Measurements from ENCODE around the gene KDELR3.
A peak's percentile ranks its signal among the peaks of the same experiment; 100 is the strongest.

KDELR3 gene

DNA sequence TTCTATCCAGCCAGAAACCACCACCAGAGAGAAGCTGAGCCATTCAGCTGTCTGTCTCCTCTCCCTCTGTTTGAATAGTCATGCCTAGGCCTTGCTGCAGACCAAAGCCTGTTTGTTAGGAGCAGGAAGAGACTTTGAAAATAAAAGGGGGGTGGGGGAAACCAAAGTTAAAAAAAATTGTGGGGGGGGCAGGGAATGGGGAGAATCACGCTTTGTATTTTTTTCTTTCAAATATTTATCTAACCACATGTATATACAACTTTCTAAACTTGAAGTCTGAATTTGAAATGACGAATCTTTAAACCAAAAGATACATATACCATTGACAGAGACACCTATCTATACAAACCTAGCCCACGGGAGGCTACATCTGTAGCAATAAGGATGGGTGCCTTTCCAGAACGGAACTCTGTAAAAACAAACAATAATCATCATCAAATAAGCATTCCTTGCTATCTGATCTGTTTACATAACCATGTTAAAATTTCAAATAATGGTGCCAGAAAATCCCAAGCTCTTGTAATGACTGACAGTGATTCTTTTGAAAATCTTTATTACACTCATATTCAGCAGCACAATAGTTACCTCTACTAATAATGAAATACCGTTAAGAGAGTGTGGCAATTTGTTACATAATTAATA, 23.9 kb downstream of the KDELR3 start:
- Histone ChIP-seq H3K4me3 (ENCODE audit: low read depth, low read length) (no peak overlapping the region), H3K4me1 (ENCODE audit: control insufficient read depth, insufficient read depth, low read length) (no peaks in the 10 kb centered on the region), H3K27ac (ENCODE audit: extremely low read depth, low read depth, low read length) (0 out of 2 replicates have a peak overlapping the region, but pooled peaks have one; percentile 7), H3K9me3 (ENCODE audit: control insufficient read depth, insufficient read depth, low read depth, low read length) (no peaks in the 10 kb centered on the region), H3K36me3 (ENCODE audit: control insufficient read depth in 2 of 2, insufficient read depth in 1 of 2, low read length in 2 of 2) (peaks cover 96 to 100% of the 10 kb centered on the region in 2 experiments)
- ChIA-PET POLR2A (interaction anchor here (1.0 to 2.7 kb wide), 3 partner anchors 8 to 10 kb away, joined by 4 to 19 read pairs (median 5); no protein-coding TSS in a partner anchor), CTCF (interaction anchor here (1.7 to 3.0 kb wide), 2 partner anchors 10 to 79 kb away, joined by 4 to 10 read pairs; no protein-coding TSS in a partner anchor)
- TF ChIP-seq ZNF302 (tag by site-specific recombination; IDR thresholded peaks at IDR 0.05; ENCODE audit: low read depth) (no peak), ZNF292 (tag by site-specific recombination; IDR thresholded peaks at IDR 0.05; ENCODE audit: borderline replicate concordance, low read depth) (no peak), ZBTB17 (tag by site-specific recombination; IDR thresholded peaks at IDR 0.05) (peak; percentile 40; the same call in 1 of the 2 replicates), PRDM6 (tag by site-specific recombination; IDR thresholded peaks at IDR 0.05) (peak; percentile 58)
- TF ChIP-seq, protein P1, sequence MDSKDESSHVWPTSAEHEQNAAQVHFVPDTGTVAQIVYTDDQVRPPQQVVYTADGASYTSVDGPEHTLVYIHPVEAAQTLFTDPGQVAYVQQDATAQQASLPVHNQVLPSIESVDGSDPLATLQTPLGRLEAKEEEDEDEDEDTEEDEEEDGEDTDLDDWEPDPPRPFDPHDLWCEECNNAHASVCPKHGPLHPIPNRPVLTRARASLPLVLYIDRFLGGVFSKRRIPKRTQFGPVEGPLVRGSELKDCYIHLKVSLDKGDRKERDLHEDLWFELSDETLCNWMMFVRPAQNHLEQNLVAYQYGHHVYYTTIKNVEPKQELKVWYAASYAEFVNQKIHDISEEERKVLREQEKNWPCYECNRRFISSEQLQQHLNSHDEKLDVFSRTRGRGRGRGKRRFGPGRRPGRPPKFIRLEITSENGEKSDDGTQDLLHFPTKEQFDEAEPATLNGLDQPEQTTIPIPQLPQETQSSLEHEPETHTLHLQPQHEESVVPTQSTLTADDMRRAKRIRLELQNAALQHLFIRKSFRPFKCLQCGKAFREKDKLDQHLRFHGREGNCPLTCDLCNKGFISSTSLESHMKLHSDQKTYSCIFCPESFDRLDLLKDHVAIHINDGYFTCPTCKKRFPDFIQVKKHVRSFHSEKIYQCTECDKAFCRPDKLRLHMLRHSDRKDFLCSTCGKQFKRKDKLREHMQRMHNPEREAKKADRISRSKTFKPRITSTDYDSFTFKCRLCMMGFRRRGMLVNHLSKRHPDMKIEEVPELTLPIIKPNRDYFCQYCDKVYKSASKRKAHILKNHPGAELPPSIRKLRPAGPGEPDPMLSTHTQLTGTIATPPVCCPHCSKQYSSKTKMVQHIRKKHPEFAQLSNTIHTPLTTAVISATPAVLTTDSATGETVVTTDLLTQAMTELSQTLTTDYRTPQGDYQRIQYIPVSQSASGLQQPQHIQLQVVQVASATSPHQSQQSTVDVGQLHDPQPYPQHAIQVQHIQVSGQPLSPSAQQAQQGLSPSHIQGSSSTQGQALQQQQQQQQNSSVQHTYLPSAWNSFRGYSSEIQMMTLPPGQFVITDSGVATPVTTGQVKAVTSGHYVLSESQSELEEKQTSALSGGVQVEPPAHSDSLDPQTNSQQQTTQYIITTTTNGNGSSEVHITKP (tag by site-specific recombination; IDR thresholded peaks at IDR 0.05), result peak; percentile 90

- Histone ChIP-seq H3K27ac (ENCODE audit: extremely low read depth, low read depth, low read length) (no peak overlapping the region), H3K9me3 (ENCODE audit: control insufficient read depth, insufficient read depth, low read depth, low read length) (no peaks in the 10 kb centered on the region), H3K4me3 (ENCODE audit: low read depth, low read length) (no peak overlapping the region), H3K4me1 (ENCODE audit: control insufficient read depth, insufficient read depth, low read length) (no peaks in the 10 kb centered on the region), H3K36me3 (ENCODE audit: control insufficient read depth in 2 of 2, insufficient read depth in 1 of 2, low read length in 2 of 2) (peaks cover 97 to 100% of the 10 kb centered on the region in 2 experiments)
- POLR2A ChIA-PET, result interaction anchor here (0.6 kb wide), 1 partner anchor 19 kb away, joined by 3 read pairs; no protein-coding TSS in a partner anchor
- CTCF ChIA-PET, result interaction anchor here (0.6 to 1.5 kb wide), 2 partner anchors 19 to 79 kb away, joined by 3 to 4 read pairs; no protein-coding TSS in a partner anchor
- TF ChIP-seq ZNF302 (tag by site-specific recombination; IDR thresholded peaks at IDR 0.05; ENCODE audit: low read depth) (no peak), ZNF660 (tag by site-specific recombination; IDR thresholded peaks at IDR 0.05) (no peak), GLIS2 (tag by site-specific recombination; IDR thresholded peaks at IDR 0.05) (no peak), ZNF555 (tag by site-specific recombination; conservative IDR thresholded peaks at IDR 0.05) (no peak), ZNF580 (tag by site-specific recombination; IDR thresholded peaks at IDR 0.05) (no peak), ZBTB7A (tag by site-specific recombination; IDR thresholded peaks at IDR 0.05; ENCODE audit: low read depth) (no peak), TCF7L2 (IDR thresholded peaks at IDR 0.05; ENCODE audit: borderline replicate concordance, low read depth, low read length) (no peak), ZNF837 (tag by site-specific recombination; IDR thresholded peaks at IDR 0.05) (no peak), ZNF274 (IDR thresholded peaks at IDR 0.05; ENCODE audit: low read length) (no peak), ZNF274 (tag by site-specific recombination; IDR thresholded peaks at IDR 0.05; ENCODE audit: borderline replicate concordance) (no peak), HOXD13 (CRISPR knock-in tag; IDR thresholded peaks at IDR 0.05; ENCODE audit: borderline replicate concordance) (no peak), ZNF521 (tag by site-specific recombination; IDR thresholded peaks at IDR 0.05) (no peak)
- TF ChIP-seq, protein P2, sequence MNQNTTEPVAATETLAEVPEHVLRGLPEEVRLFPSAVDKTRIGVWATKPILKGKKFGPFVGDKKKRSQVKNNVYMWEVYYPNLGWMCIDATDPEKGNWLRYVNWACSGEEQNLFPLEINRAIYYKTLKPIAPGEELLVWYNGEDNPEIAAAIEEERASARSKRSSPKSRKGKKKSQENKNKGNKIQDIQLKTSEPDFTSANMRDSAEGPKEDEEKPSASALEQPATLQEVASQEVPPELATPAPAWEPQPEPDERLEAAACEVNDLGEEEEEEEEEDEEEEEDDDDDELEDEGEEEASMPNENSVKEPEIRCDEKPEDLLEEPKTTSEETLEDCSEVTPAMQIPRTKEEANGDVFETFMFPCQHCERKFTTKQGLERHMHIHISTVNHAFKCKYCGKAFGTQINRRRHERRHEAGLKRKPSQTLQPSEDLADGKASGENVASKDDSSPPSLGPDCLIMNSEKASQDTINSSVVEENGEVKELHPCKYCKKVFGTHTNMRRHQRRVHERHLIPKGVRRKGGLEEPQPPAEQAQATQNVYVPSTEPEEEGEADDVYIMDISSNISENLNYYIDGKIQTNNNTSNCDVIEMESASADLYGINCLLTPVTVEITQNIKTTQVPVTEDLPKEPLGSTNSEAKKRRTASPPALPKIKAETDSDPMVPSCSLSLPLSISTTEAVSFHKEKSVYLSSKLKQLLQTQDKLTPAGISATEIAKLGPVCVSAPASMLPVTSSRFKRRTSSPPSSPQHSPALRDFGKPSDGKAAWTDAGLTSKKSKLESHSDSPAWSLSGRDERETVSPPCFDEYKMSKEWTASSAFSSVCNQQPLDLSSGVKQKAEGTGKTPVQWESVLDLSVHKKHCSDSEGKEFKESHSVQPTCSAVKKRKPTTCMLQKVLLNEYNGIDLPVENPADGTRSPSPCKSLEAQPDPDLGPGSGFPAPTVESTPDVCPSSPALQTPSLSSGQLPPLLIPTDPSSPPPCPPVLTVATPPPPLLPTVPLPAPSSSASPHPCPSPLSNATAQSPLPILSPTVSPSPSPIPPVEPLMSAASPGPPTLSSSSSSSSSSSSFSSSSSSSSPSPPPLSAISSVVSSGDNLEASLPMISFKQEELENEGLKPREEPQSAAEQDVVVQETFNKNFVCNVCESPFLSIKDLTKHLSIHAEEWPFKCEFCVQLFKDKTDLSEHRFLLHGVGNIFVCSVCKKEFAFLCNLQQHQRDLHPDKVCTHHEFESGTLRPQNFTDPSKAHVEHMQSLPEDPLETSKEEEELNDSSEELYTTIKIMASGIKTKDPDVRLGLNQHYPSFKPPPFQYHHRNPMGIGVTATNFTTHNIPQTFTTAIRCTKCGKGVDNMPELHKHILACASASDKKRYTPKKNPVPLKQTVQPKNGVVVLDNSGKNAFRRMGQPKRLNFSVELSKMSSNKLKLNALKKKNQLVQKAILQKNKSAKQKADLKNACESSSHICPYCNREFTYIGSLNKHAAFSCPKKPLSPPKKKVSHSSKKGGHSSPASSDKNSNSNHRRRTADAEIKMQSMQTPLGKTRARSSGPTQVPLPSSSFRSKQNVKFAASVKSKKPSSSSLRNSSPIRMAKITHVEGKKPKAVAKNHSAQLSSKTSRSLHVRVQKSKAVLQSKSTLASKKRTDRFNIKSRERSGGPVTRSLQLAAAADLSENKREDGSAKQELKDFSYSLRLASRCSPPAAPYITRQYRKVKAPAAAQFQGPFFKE (tag by site-specific recombination; IDR thresholded peaks at IDR 0.05; ENCODE audit: borderline replicate concordance), result no peak
- TF ChIP-seq, protein P1 (tag by site-specific recombination; IDR thresholded peaks at IDR 0.05), result no peak
Measured at GRCh38 chr22:38494498-38494897, 26.6 kb downstream of the KDELR3 start.

Measured in HEK293 (cell line).